ENCODE data around the gene CITED4.

The CITED4 gene

GRCh38 chr1:40862008-40862863 lies at the start of gene CITED4:
TSS of gene CITED4 (minus strand) at chr1:40862363. CDS start at chr1:40862127, 236 bp downstream.
- peaks cover 4% of the 10 kb centered on the region for H3K4me1 ChIP-seq
- H3K27me3 ChIP-seq (ENCODE audit: low read depth): no peaks in the 10 kb centered on the region
- in situ Hi-C loops (cut with MboI; ENCODE audit: low sequenced_read_pairs): no loop called here
- no peaks in the 10 kb centered on the region for H3K36me3 ChIP-seq (replicated peaks)
- peak within 1 kb of the TSS; percentile 41 for H3K4me3 ChIP-seq
- peak; percentile 89 to 97 for DNase-seq (ENCODE audit: low spot score in 2 of 2)
- no peaks in the 10 kb centered on the region; the same call in 1 of the 2 replicates for H3K9me3 ChIP-seq

GRCh38 chr1:40911105-40911504 lies 48.9 kb upstream of the CITED4 start:
- Histone ChIP-seq H3K36me3 (replicated peaks) (no peaks in the 10 kb centered on the region), H3K4me3 (no peak overlapping the region), H3K27me3 (ENCODE audit: low read depth) (no peaks in the 10 kb centered on the region), H3K4me1 (peaks cover 13% of the 10 kb centered on the region), H3K9me3 (no peaks in the 10 kb centered on the region)
- in situ Hi-C loops (cut with MboI; ENCODE audit: low sequenced_read_pairs): no loop called here
- DNase-seq (ENCODE audit: low spot score in 2 of 2): no peak

GRCh38 chr1:40909281-40909680 lies 47.1 kb upstream of the CITED4 start:
- in situ Hi-C loops (cut with MboI; ENCODE audit: low sequenced_read_pairs): no loop called here
- Histone ChIP-seq H3K9me3 (no peaks in the 10 kb centered on the region), H3K4me1 (peaks cover 13% of the 10 kb centered on the region), H3K36me3 (replicated peaks) (no peaks in the 10 kb centered on the region), H3K27me3 (ENCODE audit: low read depth) (no peaks in the 10 kb centered on the region), H3K4me3 (no peak overlapping the region)
- no peak for DNase-seq (ENCODE audit: low spot score in 2 of 2)

GRCh38 chr1:40908350-40908749 lies 46.2 kb upstream of the CITED4 start:
- no peaks in the 10 kb centered on the region for H3K36me3 ChIP-seq (replicated peaks)
- no peaks in the 10 kb centered on the region for H3K27me3 ChIP-seq (ENCODE audit: low read depth)
- peaks cover 13% of the 10 kb centered on the region for H3K4me1 ChIP-seq
- H3K4me3 ChIP-seq: no peak overlapping the region
- in situ Hi-C loops (cut with MboI; ENCODE audit: low sequenced_read_pairs): no loop called here
- no peak for DNase-seq (ENCODE audit: low spot score in 2 of 2)
- H3K9me3 ChIP-seq: no peaks in the 10 kb centered on the region

GRCh38 chr1:40907899-40908298 lies 45.7 kb upstream of the CITED4 start:
- Histone ChIP-seq H3K4me1 (peaks cover 13% of the 10 kb centered on the region), H3K4me3 (no peak overlapping the region), H3K27me3 (ENCODE audit: low read depth) (no peaks in the 10 kb centered on the region), H3K36me3 (replicated peaks) (no peaks in the 10 kb centered on the region), H3K9me3 (no peaks in the 10 kb centered on the region)
- DNase-seq (ENCODE audit: low spot score in 2 of 2): no peak
- in situ Hi-C loops (cut with MboI; ENCODE audit: low sequenced_read_pairs): no loop called here

GRCh38 chr1:40906781-40907400 lies 44.7 kb upstream of the CITED4 start:
- DNase-seq (ENCODE audit: low spot score in 2 of 2): peak; percentile 59 to 75
- no peaks in the 10 kb centered on the region for H3K9me3 ChIP-seq
- peaks cover 13% of the 10 kb centered on the region for H3K4me1 ChIP-seq
- no peaks in the 10 kb centered on the region for H3K27me3 ChIP-seq (ENCODE audit: low read depth)
- in situ Hi-C loops (cut with MboI; ENCODE audit: low sequenced_read_pairs): no loop called here
- no peaks in the 10 kb centered on the region for H3K36me3 ChIP-seq (replicated peaks)
- H3K4me3 ChIP-seq: no peak overlapping the region

GRCh38 chr1:40905061-40905460 lies 42.9 kb upstream of the CITED4 start:
- in situ Hi-C loops (cut with MboI; ENCODE audit: low sequenced_read_pairs): no loop called here
- H3K9me3 ChIP-seq: no peaks in the 10 kb centered on the region
- no peaks in the 10 kb centered on the region for H3K27me3 ChIP-seq (ENCODE audit: low read depth)
- peaks cover 13% of the 10 kb centered on the region for H3K4me1 ChIP-seq
- H3K4me3 ChIP-seq: no peak overlapping the region
- no peaks in the 10 kb centered on the region for H3K36me3 ChIP-seq (replicated peaks)
- no peak for DNase-seq (ENCODE audit: low spot score in 2 of 2)

- in situ Hi-C loops (cut with MboI; ENCODE audit: low sequenced_read_pairs): no loop called here
- Histone ChIP-seq H3K4me3 (no peak overlapping the region), H3K36me3 (replicated peaks) (no peaks in the 10 kb centered on the region), H3K4me1 (peaks cover 13% of the 10 kb centered on the region), H3K9me3 (no peaks in the 10 kb centered on the region), H3K27me3 (ENCODE audit: low read depth) (no peaks in the 10 kb centered on the region)
- peak in 1 of 2 experiments; percentile 18 for DNase-seq (ENCODE audit: low spot score in 2 of 2)
Measured at GRCh38 chr1:40903106-40903505, 40.9 kb upstream of the CITED4 start.

- Histone ChIP-seq H3K27me3 (ENCODE audit: low read depth) (no peaks in the 10 kb centered on the region), H3K9me3 (no peaks in the 10 kb centered on the region), H3K4me1 (peaks cover 9% of the 10 kb centered on the region), H3K36me3 (replicated peaks) (no peaks in the 10 kb centered on the region), H3K4me3 (no peak overlapping the region)
- in situ Hi-C loops (cut with MboI; ENCODE audit: low sequenced_read_pairs): no loop called here
- DNase-seq (ENCODE audit: low spot score in 2 of 2): no peak
Measured at GRCh38 chr1:40901886-40902852, 40.0 kb upstream of the CITED4 start.

- in situ Hi-C loops (cut with MboI; ENCODE audit: low sequenced_read_pairs): no loop called here
- 0 out of 2 replicates have a peak, but pooled peaks cover 4% of the 10 kb centered on the region for H3K9me3 ChIP-seq
- no peaks in the 10 kb centered on the region for H3K27me3 ChIP-seq (ENCODE audit: low read depth)
- no peak for DNase-seq (ENCODE audit: low spot score in 2 of 2)
- no peak overlapping the region for H3K4me3 ChIP-seq
- no peaks in the 10 kb centered on the region for H3K36me3 ChIP-seq (replicated peaks)
- no peaks in the 10 kb centered on the region for H3K4me1 ChIP-seq
Measured at GRCh38 chr1:40899230-40899870, 37.2 kb upstream of the CITED4 start.

- Histone ChIP-seq H3K9me3 (0 out of 2 replicates have a peak, but pooled peaks cover 6% of the 10 kb centered on the region), H3K4me3 (no peak overlapping the region), H3K36me3 (replicated peaks) (no peaks in the 10 kb centered on the region), H3K4me1 (no peaks in the 10 kb centered on the region), H3K27me3 (ENCODE audit: low read depth) (no peaks in the 10 kb centered on the region)
- in situ Hi-C loops (cut with MboI; ENCODE audit: low sequenced_read_pairs): no loop called here
- DNase-seq (ENCODE audit: low spot score in 2 of 2): no peak
Measured at GRCh38 chr1:40898431-40898901, 36.3 kb upstream of the CITED4 start.

GRCh38 chr1:40897513-40897912 lies 35.4 kb upstream of the CITED4 start:
- in situ Hi-C loops (cut with MboI; ENCODE audit: low sequenced_read_pairs): no loop called here
- Histone ChIP-seq H3K36me3 (replicated peaks) (no peaks in the 10 kb centered on the region), H3K4me3 (no peak overlapping the region), H3K27me3 (ENCODE audit: low read depth) (no peaks in the 10 kb centered on the region), H3K9me3 (0 out of 2 replicates have a peak, but pooled peaks cover 6% of the 10 kb centered on the region), H3K4me1 (no peaks in the 10 kb centered on the region)
- no peak for DNase-seq (ENCODE audit: low spot score in 2 of 2)

- H3K4me3 ChIP-seq: no peak overlapping the region
- no peaks in the 10 kb centered on the region for H3K4me1 ChIP-seq
- no peak for DNase-seq (ENCODE audit: low spot score in 2 of 2)
- 0 out of 2 replicates have a peak, but pooled peaks cover 6% of the 10 kb centered on the region for H3K9me3 ChIP-seq
- in situ Hi-C loops (cut with MboI; ENCODE audit: low sequenced_read_pairs): no loop called here
- H3K27me3 ChIP-seq (ENCODE audit: low read depth): no peaks in the 10 kb centered on the region
- H3K36me3 ChIP-seq (replicated peaks): no peaks in the 10 kb centered on the region
Measured at GRCh38 chr1:40896482-40896881, 34.3 kb upstream of the CITED4 start.

Measured in HAP-1 (cell line).